Motor neuron (in vitro differentiated cells): ENCODE data around the gene EVPLL. TPM values are rescaled to one million over a fixed set of nuclear protein-coding genes. Genes with fewer than 3 reads are reported as not detected.
"Not testable (repeated sequence)": the region's sequence is repeated elsewhere in the genome, so short reads cannot be mapped to it uniquely, and the experiment has no call there.

Source experiments
- ATAC-seq, 8 experiments: fragments of 200-7000 bp; cut with Tn5 transposase; replicated peaks in 6 of 8; 2 replicates each; pipeline ENCODE4 v1.8.0; 2021; ENCODE audit warnings: mild to moderate bottlenecking in 8 of 8, moderate library complexity in 8 of 8
- H3K27ac ChIP-seq, 2 donors: fragments of 250-450 bp; sonication (Bioruptor Pico); 2 replicates each; pipeline ENCODE4 v1.9.0; 2021; ENCODE audit warnings: antibody characterized with exemption in 2 of 2, mild to moderate bottlenecking in 2 of 2, moderate library complexity in 1 of 2
- H3K4me1 ChIP-seq, 2 donors: fragments of 250-450 bp; sonication (Bioruptor Pico); replicated peaks in 1 of 2; 2 replicates each; pipeline ENCODE4 v1.6.1; 2021; ENCODE audit warnings: antibody characterized with exemption in 2 of 2, mild to moderate bottlenecking in 2 of 2, moderate library complexity in 1 of 2
- H3K4me3 ChIP-seq, 5 donors: fragments of 250-450 bp; sonication (Bioruptor Pico); 2 replicates each; pipeline ENCODE4 v1.9.0; 2021; ENCODE audit warnings: antibody characterized with exemption in 5 of 5, mild to moderate bottlenecking in 5 of 5, moderate library complexity in 4 of 5
- WGBS, 10 experiments: fragments of 450-650 bp; shearing (Covaris generic); methylation state at CpG; one replicate each; pipeline ENCODE4 v1.0.0; 2022; 5-methylcytosine and 5-hydroxymethylcytosine counted together
- in situ Hi-C, 9 experiments: fragments of 400-800 bp; cut with MboI; loops; one replicate each; pipeline ENCODE4 v1.15.0; 2021; ENCODE audit warnings: low sequenced_read_pairs in 9 of 9, low pct_unique_long_range_greater_than_20kb in 2 of 9; ENCODE audit not compliant: unreplicated experiment in 9 of 9
- total RNA-seq, 8 experiments: library from RNA; unstranded; fragments of 300-600 nt; gene quantifications; 2 replicates each; pipeline versions ENCODE4 v1.2.3 to v1.2.4, GENCODE V29; 2022

The EVPLL gene
- under 1 TPM in 1 of 8 experiments, not detected in 7; 0.25 TPM for total RNA-seq

- ATAC-seq, result peak in 2 of 8 experiments; percentile 73 to 76
- Histone ChIP-seq H3K4me1 (no peaks in the 10 kb centered on the region), H3K4me3 (no peak within 1 kb of the TSS), H3K27ac (no peak within 1 kb of the TSS)
- WGBS, 10 experiments, result 40 to 100% (median 83%) methylated on average over 1 to 4 of the region's 20 CpGs; no CpG with 5 or more reads in 7 of the 10 experiments
- in situ Hi-C loops, result no loop called here
These were observed at the start of gene EVPLL for GRCh38 chr17:18377437-18378204. EVPLL (plus strand) TSS chr17:18377778; CDS start chr17:18380938, 3,160 bp downstream.

- Histone ChIP-seq H3K27ac (no peak overlapping the region), H3K4me1 (no peaks in the 10 kb centered on the region), H3K4me3 (no peak overlapping the region)
- WGBS, 10 experiments, result 90 to 100% (median 93%) methylated on average over 2 to 5 of the region's 9 CpGs; no CpG with 5 or more reads in 4 of the 10 experiments
- in situ Hi-C loops, result no loop called here
- ATAC-seq, result no peak
These were observed 48.9 kb upstream of the EVPLL start for GRCh38 chr17:18328643-18329204.

GRCh38 chr17:18331879-18332278 lies 45.7 kb upstream of the EVPLL start:
- no peak overlapping the region for H3K27ac ChIP-seq
- no peaks in the 10 kb centered on the region for H3K4me1 ChIP-seq
- WGBS, 10 experiments, result 78 to 100% (median 86%) methylated on average over 1 to 8 of the region's 9 CpGs; no CpG with 5 or more reads in 3 of the 10 experiments
- no peak for ATAC-seq
- in situ Hi-C loops, result no loop called here
- no peak overlapping the region for H3K4me3 ChIP-seq

GRCh38 chr17:18332909-18333489 lies 44.6 kb upstream of the EVPLL start:
- Histone ChIP-seq H3K4me3 (no peak overlapping the region), H3K27ac (no peak overlapping the region), H3K4me1 (no peaks in the 10 kb centered on the region)
- in situ Hi-C loops, result no loop called here
- WGBS, 10 experiments, result 73 to 100% (median 100%) methylated on average over 1 to 3 of the region's 4 CpGs; no CpG with 5 or more reads in 1 of the 10 experiments
- ATAC-seq, result no peak

- H3K4me1 ChIP-seq, H3K27ac ChIP-seq, ATAC-seq, H3K4me3 ChIP-seq, in situ Hi-C loops: not testable (repeated sequence)
- no CpG with 5 or more reads among the region's 25 CpGs for WGBS, 10 experiments
These were observed 39.4 kb upstream of the EVPLL start for GRCh38 chr17:18338158-18338557.

- Histone ChIP-seq H3K4me1 (no peaks in the 10 kb centered on the region), H3K27ac (no peak overlapping the region)
- WGBS, 10 experiments, result 97 to 100% (median 100%) methylated on average over 1 to 10 of the region's 13 CpGs; no CpG with 5 or more reads in 5 of the 10 experiments
These were observed 37.6 kb upstream of the EVPLL start for GRCh38 chr17:18339933-18340332.

GRCh38 chr17:18344021-18344420 lies 33.6 kb upstream of the EVPLL start:
- H3K27ac ChIP-seq, result no peak overlapping the region
- WGBS, 10 experiments, result 93 to 100% (median 97%) methylated on average over 2 to 5 of the region's 5 CpGs; no CpG with 5 or more reads in 3 of the 10 experiments
- in situ Hi-C loops, result no loop called here
- ATAC-seq, result no peak
- no peaks in the 10 kb centered on the region for H3K4me1 ChIP-seq
- no peak overlapping the region for H3K4me3 ChIP-seq

More at GRCh38 chr17:18339933-18340332, 37.6 kb upstream of the EVPLL start:
- H3K4me3 ChIP-seq, result no peak overlapping the region
- in situ Hi-C loops, result no loop called here
- no peak for ATAC-seq

GRCh38 chr17:18353541-18353940 lies 24.0 kb upstream of the EVPLL start:
- WGBS, 10 experiments, result 8 to 100% (median 86%) methylated on average over 2 to 6 of the region's 6 CpGs; no CpG with 5 or more reads in 3 of the 10 experiments
- Histone ChIP-seq H3K4me1 (no peaks in the 10 kb centered on the region), H3K4me3 (no peak overlapping the region), H3K27ac (no peak overlapping the region)
- in situ Hi-C loops, result no loop called here
- no peak for ATAC-seq

GRCh38 chr17:18356624-18357023 lies 21.0 kb upstream of the EVPLL start:
- no peak for ATAC-seq

GRCh38 chr17:18360518-18360917 lies 17.1 kb upstream of the EVPLL start:
- ATAC-seq, result no peak
- Histone ChIP-seq H3K4me3 (no peak overlapping the region), H3K4me1 (peaks cover 0 to 5% of the 10 kb centered on the region in 2 donors), H3K27ac (no peak overlapping the region)
- WGBS, 10 experiments, result 45 to 100% (median 82%) methylated on average over 1 to 8 of the region's 8 CpGs; no CpG with 5 or more reads in 1 of the 10 experiments
- in situ Hi-C loops, result no loop called here

More at GRCh38 chr17:18356624-18357023, 21.0 kb upstream of the EVPLL start:
- Histone ChIP-seq H3K4me1 (no peaks in the 10 kb centered on the region), H3K4me3 (no peak overlapping the region), H3K27ac (no peak overlapping the region)
- in situ Hi-C loops, result no loop called here
- WGBS, 10 experiments, result 45 to 100% (median 82%) methylated on average over 2 to 8 of the region's 10 CpGs; no CpG with 5 or more reads in 3 of the 10 experiments

- H3K4me1 ChIP-seq, result peaks cover 0 to 5% of the 10 kb centered on the region in 2 donors
- H3K27ac ChIP-seq, result no peak overlapping the region
- peak overlapping the region; percentile 54 to 89 (median 63) for H3K4me3 ChIP-seq
- 43 to 83% (median 64%) methylated on average over 1 to 10 of the region's 15 CpGs for WGBS, 10 experiments
- in situ Hi-C loops, result no loop called here
- no peak for ATAC-seq
These were observed 15.5 kb upstream of the EVPLL start for GRCh38 chr17:18361837-18362697.

- WGBS, 10 experiments, result 0 to 50% (median 5%) methylated on average over 1 to 11 of the region's 14 CpGs; no CpG with 5 or more reads in 4 of the 10 experiments
- peaks cover 0 to 5% of the 10 kb centered on the region in 2 donors for H3K4me1 ChIP-seq
- ATAC-seq, result peak in 1 of 8 experiments; percentile 1
- no peak overlapping the region for H3K27ac ChIP-seq
- H3K4me3 ChIP-seq, result peak overlapping the region; percentile 54 to 89 (median 63)
- in situ Hi-C loops, result no loop called here
These were observed 14.9 kb upstream of the EVPLL start for GRCh38 chr17:18362698-18363100.
